ENCODE data around the gene LRRC8B. TPM values are rescaled to one million over a fixed set of nuclear protein-coding genes. Genes with fewer than 3 reads are reported as not detected.

Gene LRRC8B
- total RNA-seq, 1 donor from 2014 or later = 6.4 TPM

- peak overlapping the region; percentile 9 for H3K4me2 ChIP-seq (ENCODE audit: low read length)
- H3K27ac ChIP-seq (ENCODE audit: low read depth, low read length) = no peak overlapping the region
- H2AFZ ChIP-seq (ENCODE audit: low read depth, low read length) = no peak overlapping the region
- no peak overlapping the region for H3K4me3 ChIP-seq (ENCODE audit: insufficient read depth, low read depth, low read length)
- DNase-seq (ENCODE audit: low read depth) (peak; percentile 58), FAIRE-seq (no peak)
- Mint-ChIP-seq H3K36me3 (ENCODE audit: low read depth, unreplicated experiment) (no peaks in the 10 kb centered on the region), H3K9me3 (ENCODE audit: unreplicated experiment) (no peaks in the 10 kb centered on the region), H3K27me3 (ENCODE audit: low read depth, unreplicated experiment) (peaks cover 30% of the 10 kb centered on the region), H3K4me1 (ENCODE audit: low read depth, unreplicated experiment) (peaks cover 28% of the 10 kb centered on the region), H3K27ac (ENCODE audit: unreplicated experiment) (no peak overlapping the region), H3K4me3 (ENCODE audit: unreplicated experiment) (no peak overlapping the region)
- H3K36me3 ChIP-seq (ENCODE audit: insufficient read depth, low read length) = no peaks in the 10 kb centered on the region
- no peaks in the 10 kb centered on the region for H3K9me3 ChIP-seq (ENCODE audit: insufficient read depth, low read depth, low read length)
- H4K20me1 ChIP-seq (ENCODE audit: insufficient read depth, low read length) = no peaks in the 10 kb centered on the region
- H3K27me3 ChIP-seq (ENCODE audit: insufficient read depth, low read length) = no peaks in the 10 kb centered on the region
- H3K79me2 ChIP-seq (ENCODE audit: insufficient read depth, low read length) = no peaks in the 10 kb centered on the region
- no peak overlapping the region for H3K9ac ChIP-seq (ENCODE audit: low read length)
- H3K4me1 ChIP-seq (ENCODE audit: insufficient read depth, low read length) = peaks cover 18% of the 10 kb centered on the region
- TF ChIP-seq EZH2 (IDR thresholded peaks at IDR 0.05; ENCODE audit: insufficient read depth, low read length) (no peak), CTCF (IDR thresholded peaks at IDR 0.05; ENCODE audit: insufficient read depth, low read depth, low read length) (no peak)
Measured at GRCh38 chr1:89603651-89604413, 79.2 kb downstream of the LRRC8B start.

- no peak for TF ChIP-seq CTCF (IDR thresholded peaks at IDR 0.05; ENCODE audit: insufficient read depth, low read depth, low read length)
- no peak for TF ChIP-seq EZH2 (IDR thresholded peaks at IDR 0.05; ENCODE audit: insufficient read depth, low read length)
Measured at GRCh38 chr1:89604414-89604735, 79.7 kb downstream of the LRRC8B start.

GRCh38 chr1:89605692-89606091, 81.1 kb downstream of the LRRC8B start:
- Histone ChIP-seq H3K36me3 (ENCODE audit: insufficient read depth, low read length) (no peaks in the 10 kb centered on the region), H3K27me3 (ENCODE audit: insufficient read depth, low read length) (no peaks in the 10 kb centered on the region), H3K4me1 (ENCODE audit: insufficient read depth, low read length) (peaks cover 18% of the 10 kb centered on the region), H3K9me3 (ENCODE audit: insufficient read depth, low read depth, low read length) (no peaks in the 10 kb centered on the region), H4K20me1 (ENCODE audit: insufficient read depth, low read length) (no peaks in the 10 kb centered on the region), H3K79me2 (ENCODE audit: insufficient read depth, low read length) (no peaks in the 10 kb centered on the region), H3K4me2 (ENCODE audit: low read length) (peak overlapping the region; percentile 13), H3K9ac (ENCODE audit: low read length) (no peak overlapping the region), H3K27ac (ENCODE audit: low read depth, low read length) (no peak overlapping the region), H2AFZ (ENCODE audit: low read depth, low read length) (no peak overlapping the region), H3K4me3 (ENCODE audit: insufficient read depth, low read depth, low read length) (no peak overlapping the region)
- Mint-ChIP-seq H3K36me3 (ENCODE audit: low read depth, unreplicated experiment) (no peaks in the 10 kb centered on the region), H3K27me3 (ENCODE audit: low read depth, unreplicated experiment) (peaks cover 24% of the 10 kb centered on the region), H3K27ac (ENCODE audit: unreplicated experiment) (no peak overlapping the region), H3K4me1 (ENCODE audit: low read depth, unreplicated experiment) (peaks cover 28% of the 10 kb centered on the region), H3K4me3 (ENCODE audit: unreplicated experiment) (no peak overlapping the region), H3K9me3 (ENCODE audit: unreplicated experiment) (no peaks in the 10 kb centered on the region)
- DNase-seq (ENCODE audit: low read depth) (peak; percentile 56), FAIRE-seq (no peak)
- TF ChIP-seq CTCF (IDR thresholded peaks at IDR 0.05; ENCODE audit: insufficient read depth, low read depth, low read length) (no peak), EZH2 (IDR thresholded peaks at IDR 0.05; ENCODE audit: insufficient read depth, low read length) (no peak)

More at GRCh38 chr1:89604414-89604735, 79.7 kb downstream of the LRRC8B start:
- H3K9ac ChIP-seq (ENCODE audit: low read length) = no peak overlapping the region
- H3K4me3 ChIP-seq (ENCODE audit: insufficient read depth, low read depth, low read length) = no peak overlapping the region
- H2AFZ ChIP-seq (ENCODE audit: low read depth, low read length) = no peak overlapping the region
- H3K27ac Mint-ChIP-seq (ENCODE audit: unreplicated experiment) = no peak overlapping the region
- no peaks in the 10 kb centered on the region for H3K27me3 ChIP-seq (ENCODE audit: insufficient read depth, low read length)
- H3K79me2 ChIP-seq (ENCODE audit: insufficient read depth, low read length) = no peaks in the 10 kb centered on the region
- H3K4me2 ChIP-seq (ENCODE audit: low read length) = peak overlapping the region; percentile 9
- peaks cover 30% of the 10 kb centered on the region for H3K27me3 Mint-ChIP-seq (ENCODE audit: low read depth, unreplicated experiment)
- H4K20me1 ChIP-seq (ENCODE audit: insufficient read depth, low read length) = no peaks in the 10 kb centered on the region
- H3K9me3 Mint-ChIP-seq (ENCODE audit: unreplicated experiment) = no peaks in the 10 kb centered on the region
- H3K4me1 Mint-ChIP-seq (ENCODE audit: low read depth, unreplicated experiment) = peaks cover 28% of the 10 kb centered on the region
- no peaks in the 10 kb centered on the region for H3K9me3 ChIP-seq (ENCODE audit: insufficient read depth, low read depth, low read length)
- peaks cover 18% of the 10 kb centered on the region for H3K4me1 ChIP-seq (ENCODE audit: insufficient read depth, low read length)
- no peaks in the 10 kb centered on the region for H3K36me3 ChIP-seq (ENCODE audit: insufficient read depth, low read length)
- H3K36me3 Mint-ChIP-seq (ENCODE audit: low read depth, unreplicated experiment) = no peaks in the 10 kb centered on the region
- no peak overlapping the region for H3K4me3 Mint-ChIP-seq (ENCODE audit: unreplicated experiment)
- FAIRE-seq = no peak
- DNase-seq (ENCODE audit: low read depth) = no peak
- no peak overlapping the region for H3K27ac ChIP-seq (ENCODE audit: low read depth, low read length)

All from astrocyte (in vitro differentiated cells and primary cell).